Esophagus squamous epithelium (tissue), 5 donors: ENCODE results near the gene EPG5. TPM values are rescaled to one million over a fixed set of nuclear protein-coding genes. Genes with fewer than 3 reads are reported as not detected.

Experiments
- DNase-seq: peaks from one replicate; lab custom pipeline; 2025; lab: John Stamatoyannopoulos, UW
- H3K27ac ChIP-seq, 4 donors: fragments of 200-600 bp; sonication (generic); one replicate each; pipeline ENCODE4 v1.5.1; 2016 to 2019; ENCODE audit warnings: mild to moderate bottlenecking in 1 of 4
- H3K27me3 ChIP-seq, 4 donors: fragments of 200-600 bp; sonication (generic); 1 replicate in 3 of 4; 2 replicates in 1 of 4; pipeline versions ENCODE4 v1.5.1 to v1.6.0; 2017 to 2021; ENCODE audit warnings: antibody characterized with exemption in 1 of 4
- H3K36me3 ChIP-seq, 3 donors: fragments of 200-600 bp; sonication (generic); one replicate each; pipeline ENCODE4 v1.5.1; 2016 to 2019
- H3K4me1 ChIP-seq, 3 donors: fragments of 200-600 bp; sonication (generic); one replicate each; pipeline ENCODE4 v1.5.1; 2017 to 2019
- H3K4me3 ChIP-seq, 4 donors: fragments of 200-600 bp; sonication (generic); 1 replicate in 3 of 4; 2 replicates in 1 of 4; pipeline ENCODE4 v1.5.1; 2016 to 2019; ENCODE audit warnings: mild to moderate bottlenecking in 2 of 4, moderate library complexity in 1 of 4
- H3K9me3 ChIP-seq, 3 donors: fragments of 200-600 bp; sonication (generic); one replicate each; pipeline ENCODE4 v1.5.1; 2016 to 2019
- POLR2A ChIP-seq, 4 donors: fragments of 450-650 bp; IDR thresholded peaks; one replicate each; pipeline ENCODE4 v1.6.1; 2017; ENCODE audit warnings: antibody characterized with exemption in 4 of 4, mild to moderate bottlenecking in 4 of 4, moderate library complexity in 3 of 4
- WGBS, 2 donors: methylation state at CpG; one replicate each; pipeline ENCODE4 v1.1.5; 2018; 5-methylcytosine and 5-hydroxymethylcytosine counted together
- intact Hi-C: fragments of 100-400 bp; cut with DNase I; formaldehyde crosslinking; loops from one replicate; pipeline ENCODE4 v1.15.0; 2022
- total RNA-seq, 4 donors: library from RNA; depleted of rRNA; stranded (reverse); fragments of >200 nt; gene quantifications; one replicate each; pipeline ENCODE4 v1.1.0, GENCODE V29; 2016
- TF ChIP-seq, protein P1 (sequence below), 6 experiments: fragments of 450-650 bp in 4 of 6; fragments of 200-600 bp in 2 of 6; sonication (generic) in 2 of 6; IDR thresholded peaks; one replicate each; pipeline ENCODE4 v1.5.1; 2016 to 2019; ENCODE audit warnings: antibody characterized with exemption in 6 of 6, mild to moderate bottlenecking in 4 of 6, moderate library complexity in 4 of 6
- donor health status: DM: yes; HTN: yes; CAD: no.

EPG5 gene
- total RNA-seq, 4 donors from 2014 or later, result 7.8 to 28.8 (median 22.6) TPM

DNA sequence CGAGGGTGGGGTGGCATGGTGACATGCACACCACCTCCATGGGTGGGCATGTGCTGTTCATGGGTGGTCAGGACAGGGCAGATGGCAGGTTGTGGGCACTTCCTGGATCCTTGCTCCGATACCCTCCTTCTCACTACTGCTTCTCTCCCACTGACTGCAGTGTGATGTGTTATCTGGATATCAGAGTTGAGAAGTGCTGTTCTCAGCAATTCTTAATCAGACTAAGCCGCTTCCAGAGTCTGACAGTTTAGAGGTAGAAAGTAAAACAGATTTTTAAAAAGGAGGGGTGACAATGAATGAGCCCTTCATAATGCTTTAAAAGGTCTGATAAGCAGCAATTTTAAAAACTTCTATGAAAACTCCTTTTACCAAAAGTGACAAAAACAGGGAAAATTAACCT is 107.8 kb downstream of the EPG5 start:
- Histone ChIP-seq H3K36me3 (peaks cover 20 to 100% (median 25%) of the 10 kb centered on the region in 3 donors), H3K27ac (no peak overlapping the region), H3K27me3 (no peaks in the 10 kb centered on the region), H3K4me1 (no peaks in the 10 kb centered on the region), H3K4me3 (no peak overlapping the region), H3K9me3 (no peaks in the 10 kb centered on the region)
- intact Hi-C loops, result no loop called here
- no peak for DNase-seq
- WGBS, 2 donors, result 97 to 100% methylated on average over 3 of the region's 3 CpGs
- TF ChIP-seq, protein P1, sequence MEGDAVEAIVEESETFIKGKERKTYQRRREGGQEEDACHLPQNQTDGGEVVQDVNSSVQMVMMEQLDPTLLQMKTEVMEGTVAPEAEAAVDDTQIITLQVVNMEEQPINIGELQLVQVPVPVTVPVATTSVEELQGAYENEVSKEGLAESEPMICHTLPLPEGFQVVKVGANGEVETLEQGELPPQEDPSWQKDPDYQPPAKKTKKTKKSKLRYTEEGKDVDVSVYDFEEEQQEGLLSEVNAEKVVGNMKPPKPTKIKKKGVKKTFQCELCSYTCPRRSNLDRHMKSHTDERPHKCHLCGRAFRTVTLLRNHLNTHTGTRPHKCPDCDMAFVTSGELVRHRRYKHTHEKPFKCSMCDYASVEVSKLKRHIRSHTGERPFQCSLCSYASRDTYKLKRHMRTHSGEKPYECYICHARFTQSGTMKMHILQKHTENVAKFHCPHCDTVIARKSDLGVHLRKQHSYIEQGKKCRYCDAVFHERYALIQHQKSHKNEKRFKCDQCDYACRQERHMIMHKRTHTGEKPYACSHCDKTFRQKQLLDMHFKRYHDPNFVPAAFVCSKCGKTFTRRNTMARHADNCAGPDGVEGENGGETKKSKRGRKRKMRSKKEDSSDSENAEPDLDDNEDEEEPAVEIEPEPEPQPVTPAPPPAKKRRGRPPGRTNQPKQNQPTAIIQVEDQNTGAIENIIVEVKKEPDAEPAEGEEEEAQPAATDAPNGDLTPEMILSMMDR (IDR thresholded peaks at IDR 0.05), result no peak

DNA sequence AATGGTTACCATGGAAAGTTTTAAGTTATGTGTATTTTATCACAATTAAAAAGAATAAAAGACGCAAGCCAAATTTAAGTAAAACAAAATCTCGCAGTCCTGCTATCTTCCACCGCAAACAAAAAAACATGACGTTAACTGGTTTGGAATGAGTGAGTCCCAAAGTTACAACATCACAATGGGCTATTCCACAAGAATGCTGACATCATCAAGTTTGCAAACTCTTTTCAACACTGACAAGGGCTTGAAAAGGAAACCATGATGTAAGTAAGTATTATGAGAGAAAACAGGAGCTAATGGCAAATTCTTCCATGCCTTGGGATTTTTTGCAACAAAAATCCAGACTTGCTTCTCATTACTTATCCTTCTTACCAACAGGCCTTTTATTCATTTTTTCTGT is 110.6 kb downstream of the EPG5 start:
- TF ChIP-seq, protein P1 (IDR thresholded peaks at IDR 0.05), result no peak
- TF ChIP-seq POLR2A (IDR thresholded peaks at IDR 0.05), result no peak
- no peaks in the 10 kb centered on the region for H3K9me3 ChIP-seq
- 93 to 96% methylated on average over 4 of the region's 4 CpGs for WGBS, 2 donors
- intact Hi-C loops, result no loop called here
- H3K27me3 ChIP-seq, result no peaks in the 10 kb centered on the region
- no peak for DNase-seq
- no peaks in the 10 kb centered on the region for H3K4me1 ChIP-seq
- peaks cover 22 to 100% (median 22%) of the 10 kb centered on the region in 3 donors for H3K36me3 ChIP-seq
- no peak overlapping the region for H3K4me3 ChIP-seq
- no peak overlapping the region for H3K27ac ChIP-seq

DNA sequence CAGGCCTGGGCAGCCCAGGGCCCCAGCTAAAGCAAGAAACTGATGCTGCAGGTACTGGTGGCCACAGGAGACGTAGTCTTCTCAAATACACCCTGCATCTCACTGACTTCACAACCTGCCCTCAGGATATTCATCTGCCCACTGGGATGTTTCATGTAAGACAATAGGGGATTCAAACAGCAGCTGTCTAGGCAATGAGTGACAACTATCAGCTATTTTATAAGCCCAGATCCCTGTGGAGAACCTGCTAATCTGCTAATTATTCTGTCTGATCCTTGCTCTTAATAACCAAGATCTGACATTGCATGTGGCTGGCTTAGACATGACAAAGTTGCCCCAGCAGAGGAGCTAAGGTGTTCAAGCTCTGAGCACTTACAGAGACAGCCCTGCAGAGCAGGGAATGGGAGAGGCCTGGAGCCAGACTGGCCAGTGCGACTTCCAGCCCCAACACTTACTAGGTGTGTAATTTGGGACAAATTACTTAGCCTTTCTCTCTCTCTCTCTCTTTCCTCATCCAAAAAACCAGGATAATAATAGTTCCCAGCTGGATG is 113.0 kb downstream of the EPG5 start:
- no peaks in the 10 kb centered on the region for H3K27me3 ChIP-seq
- H3K4me1 ChIP-seq, result no peaks in the 10 kb centered on the region
- 100% methylated on average over 1 to 2 of the region's 2 CpGs for WGBS, 2 donors
- no peak overlapping the region for H3K4me3 ChIP-seq
- intact Hi-C loops, result no loop called here
- DNase-seq, result no peak
- no peak overlapping the region for H3K27ac ChIP-seq
- no peak for TF ChIP-seq POLR2A (IDR thresholded peaks at IDR 0.05)
- TF ChIP-seq, protein P1 (IDR thresholded peaks at IDR 0.05), result no peak
- H3K9me3 ChIP-seq, result no peaks in the 10 kb centered on the region
- H3K36me3 ChIP-seq, result peaks cover 15 to 95% (median 16%) of the 10 kb centered on the region in 3 donors

DNA sequence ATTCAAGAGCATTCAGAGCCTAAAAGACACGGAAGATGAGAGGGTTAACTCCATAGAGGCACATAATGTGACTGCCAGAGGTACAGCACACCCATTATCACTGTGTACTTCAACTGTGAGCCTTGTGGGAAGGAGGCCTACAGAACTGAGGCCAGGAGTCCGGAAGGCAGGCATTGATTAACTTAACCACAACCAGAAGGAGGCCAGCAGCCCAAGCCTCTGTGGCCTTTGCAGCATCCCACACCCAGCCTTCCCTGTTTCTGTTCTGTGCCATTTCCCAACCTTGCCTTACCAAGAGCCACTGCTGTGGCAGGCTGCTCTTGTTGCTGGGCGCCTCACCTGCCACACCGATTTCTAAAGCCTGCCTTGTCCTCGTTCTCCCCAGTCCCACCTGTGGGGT is 114.5 kb downstream of the EPG5 start:
- no peaks in the 10 kb centered on the region for H3K9me3 ChIP-seq
- H3K4me1 ChIP-seq, result no peaks in the 10 kb centered on the region
- H3K27ac ChIP-seq, result no peak overlapping the region
- H3K4me3 ChIP-seq, result no peak overlapping the region
- H3K36me3 ChIP-seq, result peaks cover 4 to 86% (median 15%) of the 10 kb centered on the region in 3 donors
- H3K27me3 ChIP-seq, result no peaks in the 10 kb centered on the region
- WGBS, 2 donors, result 88 to 94% methylated on average over 5 of the region's 5 CpGs
- TF ChIP-seq, protein P1 (IDR thresholded peaks at IDR 0.05), result no peak
- TF ChIP-seq POLR2A (IDR thresholded peaks at IDR 0.05), result no peak
- no peak for DNase-seq
- intact Hi-C loops, result no loop called here

DNA sequence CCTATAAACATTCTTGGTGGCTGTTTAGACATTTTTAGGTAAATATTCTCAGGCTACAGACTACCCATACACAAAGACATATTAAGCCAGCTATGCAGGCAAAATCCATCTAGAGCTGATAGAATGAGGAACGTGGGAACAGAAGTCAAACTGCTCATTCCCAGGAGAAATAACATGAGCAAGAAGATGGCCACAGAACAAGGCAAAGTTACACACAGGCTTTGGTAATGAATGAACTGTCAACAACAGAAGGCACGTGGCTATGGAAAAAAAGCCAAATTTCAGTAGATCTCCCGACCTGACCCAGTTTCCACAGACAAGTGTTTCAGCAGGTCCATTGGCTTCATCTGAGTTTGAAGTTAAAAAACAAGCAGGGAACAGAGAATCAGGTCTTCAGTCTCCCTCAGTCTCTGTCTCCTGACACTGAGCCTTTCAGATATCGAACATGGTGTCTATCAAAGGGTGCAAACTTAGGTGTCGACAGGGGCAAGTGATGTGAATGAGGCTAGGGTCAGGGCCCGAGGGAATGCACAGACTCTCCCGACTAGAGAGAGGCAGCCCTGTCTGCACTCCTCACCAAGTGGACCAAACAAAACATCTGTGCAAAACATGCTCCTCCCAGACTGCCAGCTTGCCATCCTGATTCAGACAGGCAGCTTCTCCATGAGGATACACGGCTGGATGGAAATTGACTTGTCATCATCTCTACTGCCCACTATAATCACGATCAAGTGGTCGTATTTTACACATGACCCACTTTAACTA is 115.8 kb downstream of the EPG5 start:
- intact Hi-C loops, result no loop called here
- Histone ChIP-seq H3K9me3 (no peaks in the 10 kb centered on the region), H3K4me1 (no peaks in the 10 kb centered on the region), H3K36me3 (peaks cover 4 to 73% (median 15%) of the 10 kb centered on the region in 3 donors), H3K4me3 (no peak overlapping the region), H3K27me3 (no peaks in the 10 kb centered on the region), H3K27ac (no peak overlapping the region)
- 66 to 71% methylated on average over 9 to 10 of the region's 10 CpGs for WGBS, 2 donors
- DNase-seq, result no peak
- TF ChIP-seq, protein P1 (IDR thresholded peaks at IDR 0.05), result no peak
- no peak for TF ChIP-seq POLR2A (IDR thresholded peaks at IDR 0.05)
